Measurements from ENCODE around the gene STAT5A.

STAT5A gene

GRCh38 chr17:42347198-42347597 lies 58.9 kb downstream of the STAT5A start:
- peaks cover 16% of the 10 kb centered on the region for H3K36me3 ChIP-seq (ENCODE audit: insufficient read depth, low read length)
- H3K4me1 ChIP-seq (ENCODE audit: insufficient read depth, low read length), result no peaks in the 10 kb centered on the region
- DNase-seq (no peak), ATAC-seq (ENCODE audit: insufficient read depth, low read depth) (no peak)
- H4K20me1 ChIP-seq (ENCODE audit: insufficient read depth, low read length), result no peaks in the 10 kb centered on the region
- no peak overlapping the region for H3K9ac ChIP-seq (ENCODE audit: low read depth, low read length)
- H3K4me3 ChIP-seq (ENCODE audit: low read depth in 1 of 2, low read length in 2 of 2), result no peak overlapping the region
- no peak overlapping the region for H3K4me2 ChIP-seq (ENCODE audit: insufficient read depth, low read length)
- H3K79me2 ChIP-seq (ENCODE audit: insufficient read depth, low read length), result no peaks in the 10 kb centered on the region
- H3K27ac ChIP-seq (ENCODE audit: low read length), result no peak overlapping the region
- H3K27me3 ChIP-seq (ENCODE audit: insufficient read depth, low read length, poor library complexity), result no peaks in the 10 kb centered on the region
- H2AFZ ChIP-seq (ENCODE audit: low read depth, low read length), result no peak overlapping the region
- H3K9me3 ChIP-seq (ENCODE audit: insufficient read depth, low read length, severe bottlenecking), result no peaks in the 10 kb centered on the region
- TF ChIP-seq CTCF (IDR thresholded peaks at IDR 0.05; ENCODE audit: borderline replicate concordance, extremely low read depth, low read length, poor library complexity, severe bottlenecking) (no peak), EZH2 (IDR thresholded peaks at IDR 0.05; ENCODE audit: borderline replicate concordance, low read depth, low read length, severe bottlenecking) (no peak)

GRCh38 chr17:42347606-42348005 lies 59.3 kb downstream of the STAT5A start:
- Histone ChIP-seq H3K4me2 (ENCODE audit: insufficient read depth, low read length) (no peak overlapping the region), H4K20me1 (ENCODE audit: insufficient read depth, low read length) (no peaks in the 10 kb centered on the region)

GRCh38 chr17:42348104-42348503 lies 59.8 kb downstream of the STAT5A start:
- DNase-seq, result no peak
- no peak overlapping the region for H3K4me3 ChIP-seq (ENCODE audit: low read depth in 1 of 2, low read length in 2 of 2)
- H3K27ac ChIP-seq (ENCODE audit: low read length), result no peak overlapping the region
- H3K9me3 ChIP-seq (ENCODE audit: insufficient read depth, low read length, severe bottlenecking), result no peaks in the 10 kb centered on the region
- H3K9ac ChIP-seq (ENCODE audit: low read depth, low read length), result no peak overlapping the region
- no peaks in the 10 kb centered on the region for H3K4me1 ChIP-seq (ENCODE audit: insufficient read depth, low read length)
- H3K4me2 ChIP-seq (ENCODE audit: insufficient read depth, low read length), result no peak overlapping the region
- ATAC-seq (ENCODE audit: insufficient read depth, low read depth), result no peak
- no peaks in the 10 kb centered on the region for H3K79me2 ChIP-seq (ENCODE audit: insufficient read depth, low read length)
- H2AFZ ChIP-seq (ENCODE audit: low read depth, low read length), result no peak overlapping the region
- H3K36me3 ChIP-seq (ENCODE audit: insufficient read depth, low read length), result peaks cover 16% of the 10 kb centered on the region
- TF ChIP-seq CTCF (IDR thresholded peaks at IDR 0.05; ENCODE audit: borderline replicate concordance, extremely low read depth, low read length, poor library complexity, severe bottlenecking) (no peak), EZH2 (IDR thresholded peaks at IDR 0.05; ENCODE audit: borderline replicate concordance, low read depth, low read length, severe bottlenecking) (no peak)
- H4K20me1 ChIP-seq (ENCODE audit: insufficient read depth, low read length), result no peaks in the 10 kb centered on the region
- H3K27me3 ChIP-seq (ENCODE audit: insufficient read depth, low read length, poor library complexity), result no peaks in the 10 kb centered on the region

More at GRCh38 chr17:42347606-42348005, 59.3 kb downstream of the STAT5A start:
- H3K27ac ChIP-seq (ENCODE audit: low read length), result no peak overlapping the region
- no peaks in the 10 kb centered on the region for H3K79me2 ChIP-seq (ENCODE audit: insufficient read depth, low read length)
- H3K36me3 ChIP-seq (ENCODE audit: insufficient read depth, low read length), result peaks cover 16% of the 10 kb centered on the region
- no peak for TF ChIP-seq EZH2 (IDR thresholded peaks at IDR 0.05; ENCODE audit: borderline replicate concordance, low read depth, low read length, severe bottlenecking)
- ATAC-seq (ENCODE audit: insufficient read depth, low read depth), result no peak
- no peaks in the 10 kb centered on the region for H3K27me3 ChIP-seq (ENCODE audit: insufficient read depth, low read length, poor library complexity)
- no peaks in the 10 kb centered on the region for H3K4me1 ChIP-seq (ENCODE audit: insufficient read depth, low read length)
- DNase-seq, result no peak
- no peak overlapping the region for H3K9ac ChIP-seq (ENCODE audit: low read depth, low read length)
- H2AFZ ChIP-seq (ENCODE audit: low read depth, low read length), result no peak overlapping the region
- no peaks in the 10 kb centered on the region for H3K9me3 ChIP-seq (ENCODE audit: insufficient read depth, low read length, severe bottlenecking)
- no peak overlapping the region for H3K4me3 ChIP-seq (ENCODE audit: low read depth in 1 of 2, low read length in 2 of 2)

- TF ChIP-seq CTCF (IDR thresholded peaks at IDR 0.05; ENCODE audit: borderline replicate concordance, extremely low read depth, low read length, poor library complexity, severe bottlenecking) (no peak), EZH2 (IDR thresholded peaks at IDR 0.05; ENCODE audit: borderline replicate concordance, low read depth, low read length, severe bottlenecking) (no peak)
- H4K20me1 ChIP-seq (ENCODE audit: insufficient read depth, low read length), result 0 out of 2 replicates have a peak, but pooled peaks cover 3% of the 10 kb centered on the region
Measured at GRCh38 chr17:42354956-42355843, 66.9 kb downstream of the STAT5A start.

More at GRCh38 chr17:42354956-42355843, 66.9 kb downstream of the STAT5A start:
- H3K9ac ChIP-seq (ENCODE audit: low read depth, low read length), result no peak overlapping the region
- no peaks in the 10 kb centered on the region for H3K36me3 ChIP-seq (ENCODE audit: insufficient read depth, low read length)
- H3K4me1 ChIP-seq (ENCODE audit: insufficient read depth, low read length), result no peaks in the 10 kb centered on the region
- H3K79me2 ChIP-seq (ENCODE audit: insufficient read depth, low read length), result no peaks in the 10 kb centered on the region
- no peak for DNase-seq
- ATAC-seq (ENCODE audit: insufficient read depth, low read depth), result no peak
- no peaks in the 10 kb centered on the region for H3K9me3 ChIP-seq (ENCODE audit: insufficient read depth, low read length, severe bottlenecking)
- H3K27me3 ChIP-seq (ENCODE audit: insufficient read depth, low read length, poor library complexity), result no peaks in the 10 kb centered on the region
- no peak overlapping the region for H3K27ac ChIP-seq (ENCODE audit: low read length)
- no peak overlapping the region for H3K4me2 ChIP-seq (ENCODE audit: insufficient read depth, low read length)
- H2AFZ ChIP-seq (ENCODE audit: low read depth, low read length), result no peak overlapping the region
- no peak overlapping the region for H3K4me3 ChIP-seq (ENCODE audit: low read depth in 1 of 2, low read length in 2 of 2)

Data from DND-41 (cell line).